Ectodermal cell (in vitro differentiated cells): ENCODE results near the gene RPP25.

Experiments used
- H3K27ac ChIP-seq: 2 replicates; pipeline ENCODE4 v1.7.0; 2013; ENCODE audit warnings: mild to moderate bottlenecking, low read depth, low read length; ENCODE audit not compliant: insufficient read depth, poor library complexity, severe bottlenecking
- H3K27me3 ChIP-seq: 2 replicates; pipeline ENCODE4 v1.7.0; 2013; ENCODE audit warnings: mild to moderate bottlenecking, low read length; ENCODE audit not compliant: insufficient read depth, control insufficient read depth, poor library complexity, severe bottlenecking
- H3K36me3 ChIP-seq: one replicate; pipeline ENCODE4 v1.7.0; 2013; ENCODE audit warnings: low read length; ENCODE audit not compliant: control insufficient read depth, insufficient read depth
- H3K4me1 ChIP-seq: one replicate; pipeline ENCODE4 v1.7.0; 2013; ENCODE audit warnings: low read length; ENCODE audit not compliant: control insufficient read depth, insufficient read depth
- H3K4me3 ChIP-seq: 2 replicates; pipeline ENCODE4 v1.7.0; 2013; ENCODE audit warnings: low read depth, low read length, control low read depth; ENCODE audit not compliant: insufficient read depth
- H3K9me3 ChIP-seq: 2 replicates; pipeline ENCODE4 v1.7.0; 2013; ENCODE audit warnings: mild to moderate bottlenecking, low read length, moderate library complexity; ENCODE audit not compliant: control insufficient read depth
- WGBS, 2 experiments: methylation state at CpG; one replicate each; pipeline ENCODE4 v1.1.7; 2013; ENCODE audit warnings: missing lambda C conversion rate in 2 of 2; 5-methylcytosine and 5-hydroxymethylcytosine counted together

Gene RPP25

GRCh38 chr15:74906067-74906449 lies 50.5 kb downstream of the RPP25 start:
- WGBS, 2 experiments = 0% methylated on average over 20 of the region's 20 CpGs
- H3K4me1 ChIP-seq = no peaks in the 10 kb centered on the region
- H3K27ac ChIP-seq = peak overlapping the region; percentile 84
- H3K9me3 ChIP-seq = no peaks in the 10 kb centered on the region
- H3K27me3 ChIP-seq = no peaks in the 10 kb centered on the region
- peaks cover 13% of the 10 kb centered on the region for H3K36me3 ChIP-seq
- H3K4me3 ChIP-seq = peak overlapping the region; percentile 97
